HG03442 (cell line): ENCODE data around the gene ZNF256.

Experiments
- ATAC-seq: cut with Tn5 transposase; IDR thresholded peaks from one replicate; pipeline ENCODE4 v1.9.1; 2021; ENCODE audit warnings: mild to moderate bottlenecking, moderate library complexity; ENCODE audit not compliant: unreplicated experiment

The ZNF256 gene

DNA sequence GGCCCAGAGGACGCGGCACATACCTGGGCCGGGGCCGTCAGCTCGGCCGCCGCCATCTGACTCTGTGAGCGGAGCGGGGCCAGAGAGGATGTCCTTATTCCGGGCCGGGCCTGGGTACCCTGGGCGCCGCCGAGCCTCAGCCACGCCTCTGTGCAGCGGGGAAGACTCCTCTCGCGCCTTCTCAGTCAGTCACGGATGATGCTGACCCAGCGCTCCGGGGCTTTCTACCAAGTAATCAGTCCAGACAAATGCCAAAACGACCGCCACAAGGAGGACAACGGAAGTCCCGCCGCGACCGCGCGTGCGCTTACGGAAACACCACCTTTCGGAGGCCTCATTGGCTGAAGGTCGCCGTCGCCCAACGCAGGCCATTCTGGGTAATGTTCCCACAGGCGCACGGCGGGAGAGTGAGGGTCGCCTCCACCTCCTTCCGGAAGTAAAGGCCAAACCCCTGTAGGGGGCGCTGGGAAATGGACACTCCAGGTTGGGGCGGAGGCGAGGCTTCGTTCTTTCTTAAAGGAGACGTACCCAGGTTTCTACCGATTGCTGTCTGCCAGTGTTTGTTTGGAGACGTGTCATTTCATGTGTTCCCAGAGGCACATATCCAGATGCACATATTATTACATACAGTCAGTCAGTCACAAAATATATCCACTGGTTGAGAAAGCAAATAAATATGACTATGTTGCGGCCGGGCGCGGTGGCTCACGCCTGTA is at the start of gene ZNF256:
TSS of gene ZNF256 (minus strand) at position 288 of the 716 bp plus-strand sequence. CDS start at position 56, 232 bp downstream.
- ATAC-seq, result peak; percentile 89

DNA sequence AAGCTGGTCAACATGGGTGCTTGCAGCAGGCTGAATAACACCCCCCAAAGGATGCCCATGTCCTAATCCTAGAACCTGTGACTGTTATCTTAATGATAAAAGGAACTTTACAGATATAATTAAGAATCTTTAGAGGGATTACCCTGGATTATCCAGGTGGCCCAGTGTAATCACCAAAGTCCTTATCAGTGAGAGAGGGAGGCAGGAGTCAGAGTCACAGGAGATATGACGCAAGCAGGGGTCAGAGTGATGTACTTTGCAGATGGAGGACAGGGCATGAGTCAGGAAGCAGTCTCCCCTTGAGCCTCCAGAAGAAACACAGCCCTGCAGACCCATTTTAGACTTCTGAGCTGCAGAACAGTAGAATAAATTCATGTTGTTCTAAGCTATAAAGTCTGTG is 45.3 kb upstream of the ZNF256 start:
- no peak for ATAC-seq

DNA sequence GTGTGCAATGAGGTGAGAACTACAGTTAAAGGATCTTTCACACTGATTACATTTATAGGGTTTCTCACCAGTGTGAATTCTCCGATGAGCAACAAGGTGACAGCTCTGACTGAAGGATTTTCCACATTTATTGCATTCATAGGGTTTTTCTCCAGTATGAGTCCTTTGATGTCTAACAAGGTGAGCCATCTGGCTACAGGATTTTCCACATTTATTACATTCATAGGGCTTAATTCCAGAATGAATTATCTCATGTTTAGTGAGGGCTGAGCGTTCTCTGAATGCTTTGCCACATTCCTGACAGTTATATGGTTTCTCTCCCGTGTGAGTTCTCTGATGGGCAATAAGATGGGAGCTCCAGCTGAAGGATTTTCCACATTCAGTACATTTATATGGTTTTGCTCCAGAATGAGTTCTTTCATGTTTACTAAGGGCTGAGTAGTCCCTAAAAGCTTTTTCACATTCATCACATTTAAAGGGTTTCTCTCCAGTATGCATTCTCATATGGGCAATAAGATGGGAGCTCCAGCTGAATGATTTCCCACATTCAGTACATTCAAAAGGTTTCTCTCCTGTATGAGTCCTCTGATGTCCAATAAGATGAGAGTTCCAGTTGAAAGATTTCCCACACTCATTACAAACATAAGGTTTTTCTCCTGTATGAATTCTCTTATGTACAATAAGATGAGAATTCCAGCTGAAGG is 31.2 kb upstream of the ZNF256 start:
- no peak for ATAC-seq

DNA sequence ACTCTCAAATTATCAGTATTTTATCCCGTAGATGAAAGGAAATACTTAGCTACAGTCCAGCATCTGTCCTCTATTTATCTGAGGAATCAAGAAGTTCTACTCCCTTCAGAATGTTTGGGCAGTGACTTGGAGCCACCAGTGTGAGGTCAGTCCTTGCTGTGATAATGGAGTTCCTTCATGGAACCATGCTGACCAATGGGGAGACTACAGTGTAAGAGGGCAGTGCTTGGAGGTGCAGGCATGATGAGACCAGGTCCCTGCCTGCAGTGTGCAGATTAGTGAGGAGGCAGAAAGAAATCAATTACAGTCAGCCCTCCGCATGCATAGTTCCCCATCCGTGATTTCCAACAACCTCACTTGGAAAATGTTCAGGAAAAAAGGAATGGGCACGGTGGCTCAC is 26.9 kb upstream of the ZNF256 start, which contains the start of gene C19orf18:
TSS of gene C19orf18 (minus strand) at position 101 of the 400 bp plus-strand sequence. CDS start 102 bp downstream, outside the sequence.
- no peak for ATAC-seq

DNA sequence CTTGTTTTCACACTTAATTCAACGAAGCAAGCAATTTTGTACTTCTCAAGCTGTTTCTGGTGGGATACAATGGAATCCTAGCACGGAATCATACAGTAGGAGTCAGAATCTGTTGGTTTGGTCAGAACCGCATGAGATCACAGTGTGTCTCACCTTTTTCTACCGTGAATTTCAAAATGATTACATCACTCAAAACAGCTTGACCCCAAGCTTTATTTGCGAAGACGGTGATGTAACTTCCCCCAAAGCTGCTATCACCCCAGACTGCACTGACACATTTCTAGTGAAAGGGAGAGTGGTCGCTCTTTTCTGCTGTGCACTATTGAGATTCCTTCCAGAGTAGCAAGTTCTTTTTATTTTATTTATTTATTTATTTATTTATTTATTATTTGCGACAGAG is 17.3 kb upstream of the ZNF256 start:
- ATAC-seq, result no peak

DNA sequence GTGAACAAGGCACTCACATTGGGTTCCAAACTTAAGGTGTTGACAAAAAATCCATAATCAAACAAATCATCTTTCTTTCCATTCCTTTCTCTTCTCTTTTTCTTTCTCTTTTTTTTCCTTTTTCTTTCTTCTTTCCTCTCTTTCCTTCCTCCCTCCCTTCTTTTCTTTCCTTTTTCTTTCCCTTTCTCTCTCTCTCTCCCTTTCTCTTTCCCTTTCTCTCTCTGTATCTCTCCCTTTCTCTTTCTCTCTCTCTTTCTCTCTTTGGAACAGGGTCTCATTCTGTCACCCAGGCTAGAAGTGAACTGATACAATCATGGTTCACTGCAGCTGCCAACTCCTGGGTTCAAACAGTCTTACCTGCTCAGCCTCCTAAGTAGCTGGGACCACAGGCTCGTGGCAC is 14.3 kb upstream of the ZNF256 start:
- ATAC-seq, result no peak

DNA sequence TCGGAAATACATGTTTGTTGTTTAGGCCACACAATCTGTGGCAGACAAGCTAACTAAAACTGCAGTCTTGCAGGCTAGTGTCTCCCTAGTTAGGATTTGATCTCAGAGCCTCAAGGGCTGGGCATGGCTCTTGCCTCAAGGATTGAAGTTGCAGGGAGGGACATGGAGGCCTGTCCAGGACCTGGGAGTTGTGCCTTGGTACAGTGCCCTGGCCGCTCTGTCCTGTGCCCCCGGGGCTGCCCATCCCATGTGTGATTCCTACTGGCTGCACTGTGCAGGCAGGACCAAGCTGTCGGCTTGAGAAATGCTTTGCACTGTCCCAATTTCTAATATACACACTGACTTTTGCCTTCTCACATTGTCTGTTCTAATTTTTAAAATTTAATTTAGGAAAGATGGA is 7.5 kb upstream of the ZNF256 start:
- ATAC-seq, result no peak

DNA sequence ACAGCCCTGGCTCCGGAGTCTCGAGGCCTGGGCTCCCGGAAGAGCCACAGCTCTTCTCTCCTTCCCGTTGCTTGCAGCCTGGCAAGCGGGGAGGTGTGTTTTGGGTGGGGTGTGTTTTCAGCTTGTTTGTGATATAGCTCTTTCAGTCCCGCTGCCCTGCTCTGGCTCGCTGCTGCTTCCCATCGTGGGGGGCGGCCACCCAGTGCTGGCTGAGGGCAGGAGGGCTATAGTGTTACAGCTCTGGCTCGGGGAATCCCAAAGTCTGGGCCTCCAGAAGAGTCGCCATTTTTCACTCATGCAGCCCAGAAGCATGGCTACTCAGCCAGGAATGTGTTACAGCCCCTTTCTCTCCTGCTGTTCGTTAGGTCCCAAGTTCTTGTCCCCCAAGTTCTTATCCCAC is 2.2 kb upstream of the ZNF256 start:
- no peak for ATAC-seq

DNA sequence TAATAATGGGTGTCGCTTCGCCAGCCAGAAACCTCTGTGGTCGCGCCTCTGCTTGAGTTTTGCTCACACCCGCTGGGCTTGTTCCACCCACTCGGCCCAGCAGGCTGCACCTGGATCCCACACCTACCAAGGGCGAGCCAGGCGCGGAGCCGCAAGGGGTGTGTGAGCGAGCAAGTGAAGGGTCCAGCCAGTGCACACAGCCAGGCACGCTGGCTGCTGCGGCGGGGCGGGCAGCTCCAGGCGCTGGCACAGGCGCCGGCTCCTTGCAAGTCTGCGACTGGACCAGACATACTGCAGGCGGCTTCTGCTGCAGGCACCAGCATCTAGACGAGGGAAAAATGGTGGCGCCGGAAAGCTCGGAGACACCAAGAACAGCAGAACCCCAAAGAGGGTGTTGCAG is 1.8 kb upstream of the ZNF256 start:
- no peak for ATAC-seq

DNA sequence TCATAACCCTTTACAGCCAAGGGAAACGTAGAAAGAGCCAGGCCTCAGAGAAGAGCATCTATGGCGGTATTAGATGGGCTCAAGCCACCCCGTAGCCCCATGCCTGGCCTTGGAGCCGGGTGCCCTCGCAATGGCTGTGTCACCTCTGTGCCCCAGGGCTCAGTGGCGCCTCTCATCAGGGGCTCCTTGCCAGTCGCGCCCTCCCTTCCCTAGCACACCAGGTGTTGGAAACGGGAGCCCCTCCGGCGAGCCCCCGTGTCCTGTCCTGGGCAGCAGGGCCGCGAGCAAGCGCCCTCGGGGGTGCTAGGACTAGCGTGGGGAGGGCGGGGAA is 453 bp downstream of the ZNF256 start:
- peak; percentile 24 for ATAC-seq

DNA sequence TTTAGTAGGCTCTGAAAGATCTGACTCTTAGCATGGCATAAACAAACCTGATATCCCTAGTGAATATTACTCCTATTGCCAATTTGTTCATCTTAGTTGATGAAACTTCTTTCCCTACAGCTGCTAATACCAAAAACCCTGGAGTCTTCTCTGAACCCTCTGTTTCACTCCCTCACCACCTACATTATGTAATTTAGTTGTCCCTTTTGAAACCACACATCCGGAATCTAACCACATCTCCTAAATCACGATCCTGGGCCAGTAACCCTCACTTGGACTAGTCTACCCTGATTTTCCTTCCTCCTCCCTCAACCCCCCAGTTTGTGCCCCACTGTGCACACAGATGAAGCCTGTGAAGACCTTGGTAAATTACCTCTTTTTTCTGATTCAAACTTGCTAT is 1.2 kb downstream of the ZNF256 start:
- no peak for ATAC-seq

DNA sequence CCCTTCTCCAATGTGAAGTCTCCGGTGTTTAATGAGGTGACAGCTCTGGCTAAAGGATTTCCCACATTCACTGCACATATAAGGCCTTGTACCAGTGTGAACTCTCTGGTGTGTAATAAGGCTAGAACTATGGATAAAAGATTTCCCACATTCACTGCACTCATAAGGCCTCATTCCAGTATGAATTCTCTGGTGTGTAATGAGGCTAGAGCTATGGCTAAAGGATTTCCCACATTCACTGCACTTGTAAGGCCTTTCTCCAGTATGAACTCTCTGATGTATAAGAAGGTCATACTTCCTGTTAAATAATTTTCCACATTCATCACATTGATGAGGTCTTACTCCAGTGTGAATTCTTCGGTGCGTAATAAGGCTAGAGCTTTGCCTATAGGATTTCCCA is 5.9 kb downstream of the ZNF256 start:
- no peak for ATAC-seq

DNA sequence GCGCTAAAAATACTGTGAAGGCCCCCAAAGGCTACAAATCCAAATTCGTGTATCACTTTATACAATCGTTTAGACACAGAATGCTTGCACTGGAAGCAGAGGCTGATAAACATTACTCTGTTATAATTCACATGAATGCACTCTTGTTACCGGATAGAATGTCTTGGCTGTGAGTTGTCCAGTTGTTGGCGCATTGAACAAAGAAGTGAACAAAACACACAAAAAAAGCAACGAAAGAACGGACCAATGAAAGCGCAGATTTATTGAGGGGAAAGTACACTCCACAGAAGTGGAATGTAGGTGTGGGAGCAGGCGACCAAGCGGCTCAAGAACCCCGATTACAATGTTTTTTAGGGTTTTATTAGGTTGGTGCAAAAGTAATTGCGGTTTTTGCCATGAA is 11.8 kb downstream of the ZNF256 start:
- no peak for ATAC-seq

DNA sequence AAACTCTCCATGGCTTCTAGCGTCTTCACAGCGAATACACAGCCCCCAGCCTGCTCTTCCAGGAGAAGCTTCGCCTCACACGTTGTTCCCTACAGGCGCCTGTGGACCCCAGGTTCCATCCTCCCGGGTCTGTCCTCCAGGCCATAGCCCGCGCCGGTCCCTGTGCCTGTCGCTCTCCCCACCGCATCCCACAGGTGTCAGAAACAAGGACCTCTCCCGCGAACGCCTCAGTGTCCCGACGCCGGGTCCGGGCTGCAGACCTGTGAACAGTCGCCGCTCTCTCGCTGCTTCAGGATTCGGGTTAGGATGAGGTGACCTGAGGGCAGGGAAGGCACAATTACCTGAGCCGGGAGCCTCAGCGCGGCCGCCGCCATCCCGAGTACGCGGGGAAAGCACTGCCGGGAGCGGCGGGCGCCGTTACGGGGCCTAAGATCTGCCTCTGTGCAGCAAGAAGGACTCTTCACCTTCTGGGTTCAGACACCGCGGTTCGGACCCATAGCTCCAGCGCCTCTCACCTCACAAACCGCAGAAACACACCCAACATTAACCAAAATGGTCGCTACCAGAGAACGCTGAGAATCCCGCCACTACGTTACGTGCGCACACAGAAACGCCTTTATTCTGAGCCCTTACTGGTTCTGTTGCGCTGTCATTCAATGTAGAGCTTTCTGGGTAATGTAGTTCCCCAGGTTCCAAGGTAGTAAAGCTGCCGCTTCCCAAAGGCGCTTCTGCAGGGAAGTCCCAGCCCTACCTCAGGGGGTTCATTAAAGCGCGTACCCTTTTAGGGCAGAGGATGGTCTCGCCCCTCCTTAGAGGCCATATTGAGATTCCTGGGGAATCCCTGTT is 12.5 kb downstream of the ZNF256 start, which contains the start of gene ZNF418:
TSS of gene ZNF418 (minus strand) at position 583 of the 846 bp plus-strand sequence. CDS start 1,580 bp downstream, outside the sequence.
- peak; percentile 88 for ATAC-seq

DNA sequence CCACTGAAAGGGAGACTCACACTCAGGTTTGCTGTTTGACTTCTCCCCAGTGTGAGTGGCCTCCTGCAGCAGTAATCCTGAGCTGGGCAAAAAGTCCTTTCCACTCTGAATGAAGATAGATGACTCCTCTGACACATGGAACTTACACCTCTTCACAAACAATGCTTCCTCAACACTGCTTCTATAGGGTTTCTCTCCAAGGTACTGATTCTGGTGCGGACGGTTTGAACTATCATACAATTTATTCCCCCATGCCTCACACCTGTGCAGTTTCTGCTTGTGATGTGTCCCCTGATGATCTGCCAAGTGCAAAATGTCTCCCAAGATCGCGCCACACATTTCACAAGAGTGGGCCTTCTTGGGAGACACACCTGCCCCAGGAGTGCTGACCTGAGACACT is 19.9 kb downstream of the ZNF256 start:
- ATAC-seq, result no peak

DNA sequence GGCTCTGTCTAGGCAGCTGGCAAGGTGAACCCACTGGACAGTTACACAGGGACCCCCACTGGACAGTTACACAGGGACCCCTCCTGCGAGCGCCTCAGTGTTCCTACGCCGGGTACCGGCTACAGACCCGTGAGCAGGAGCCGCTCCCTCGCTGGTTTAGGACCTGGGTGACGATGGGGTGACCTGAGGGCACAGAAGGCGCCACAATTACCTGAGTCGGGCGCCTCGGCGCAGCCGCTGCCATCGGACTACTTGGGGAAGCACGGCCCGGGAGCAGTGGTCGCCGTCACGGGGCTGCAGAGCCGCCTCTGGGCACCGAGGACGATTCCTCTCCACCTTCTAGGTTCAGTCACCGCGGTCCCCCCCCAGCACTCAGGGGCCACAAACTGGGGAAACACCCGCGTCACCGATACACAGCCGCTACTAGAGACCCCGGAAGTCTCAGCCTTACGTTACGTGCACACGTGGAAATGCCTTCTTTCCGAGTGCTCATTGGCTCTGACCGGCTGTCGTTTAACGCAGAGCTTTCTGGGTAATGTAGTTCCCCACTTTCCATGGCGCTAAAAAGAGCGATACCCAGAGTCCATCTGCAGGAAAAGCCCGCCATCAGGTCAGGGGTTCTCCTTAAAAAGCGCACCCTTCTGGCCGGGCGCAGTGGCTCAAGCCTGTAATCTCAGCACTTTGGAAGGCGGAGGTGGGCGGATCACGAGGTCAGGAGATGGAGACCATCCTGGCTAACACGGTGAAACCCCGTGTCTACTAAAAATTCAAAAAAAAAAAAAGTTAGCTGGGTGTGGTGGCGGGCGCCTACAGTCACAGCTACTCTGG is 31.1 kb downstream of the ZNF256 start, which contains the start of gene ZNF417:
TSS of gene ZNF417 (minus strand) at position 425 of the 828 bp plus-strand sequence. CDS start at position 244, 181 bp downstream.
- ATAC-seq, result peak; percentile 94

DNA sequence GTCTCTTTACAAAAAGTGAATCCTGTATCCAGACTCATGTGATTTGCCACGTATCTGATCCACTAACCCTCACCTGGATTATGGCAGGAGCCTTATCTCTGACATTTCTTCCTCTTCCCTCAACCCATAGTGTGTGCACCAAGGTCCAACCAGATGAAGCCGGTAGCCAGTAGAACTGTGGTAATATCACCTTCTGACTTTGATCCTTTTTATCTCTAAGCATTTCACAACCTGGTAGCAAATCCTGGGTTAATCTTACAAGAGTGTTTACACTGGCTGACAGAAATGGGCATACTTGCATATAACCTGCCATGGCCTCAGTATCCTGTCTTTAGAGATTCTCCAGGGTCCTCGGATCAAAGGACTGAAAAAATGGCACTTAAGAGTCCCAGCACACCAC is 33.0 kb downstream of the ZNF256 start:
- ATAC-seq, result no peak

DNA sequence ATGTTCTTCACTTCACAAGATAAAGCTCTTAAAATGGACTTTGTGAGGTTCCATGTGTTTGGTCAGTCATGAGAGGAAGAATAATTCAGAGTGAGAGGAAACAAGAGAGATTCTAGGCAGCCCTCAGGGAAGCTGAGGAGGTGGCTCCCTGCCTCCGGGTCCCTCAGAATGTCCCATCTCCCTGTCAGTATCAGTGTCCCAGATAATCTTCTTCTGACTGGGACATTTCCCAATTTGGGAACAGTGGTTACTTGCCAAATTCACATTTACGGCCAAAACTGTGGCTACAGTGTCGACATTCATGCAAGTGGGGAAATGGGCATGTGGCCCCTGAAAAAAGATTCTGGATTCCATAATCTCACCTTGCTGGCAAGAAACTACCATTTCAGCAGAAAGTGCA is 40.1 kb downstream of the ZNF256 start:
- ATAC-seq, result no peak

DNA sequence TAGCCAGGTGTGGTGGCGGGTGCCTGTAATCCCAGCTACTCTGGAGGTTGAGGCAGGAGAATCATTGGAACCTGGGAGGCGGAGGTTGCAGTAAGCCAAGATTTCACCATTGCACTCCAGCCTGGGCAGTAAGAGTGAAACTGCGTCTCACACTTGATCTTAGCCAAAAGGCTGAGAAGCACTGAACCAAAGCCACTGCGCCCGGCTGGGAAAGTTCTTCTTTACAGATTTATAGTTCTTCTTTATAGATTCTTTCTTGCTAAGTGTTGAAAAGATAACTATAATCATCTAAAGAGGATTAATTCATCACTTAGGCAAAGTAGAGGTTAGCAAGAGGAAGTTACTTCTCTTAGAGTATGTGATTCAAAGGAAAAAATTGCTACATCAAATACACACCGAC is 42.2 kb downstream of the ZNF256 start:
- ATAC-seq, result no peak

DNA sequence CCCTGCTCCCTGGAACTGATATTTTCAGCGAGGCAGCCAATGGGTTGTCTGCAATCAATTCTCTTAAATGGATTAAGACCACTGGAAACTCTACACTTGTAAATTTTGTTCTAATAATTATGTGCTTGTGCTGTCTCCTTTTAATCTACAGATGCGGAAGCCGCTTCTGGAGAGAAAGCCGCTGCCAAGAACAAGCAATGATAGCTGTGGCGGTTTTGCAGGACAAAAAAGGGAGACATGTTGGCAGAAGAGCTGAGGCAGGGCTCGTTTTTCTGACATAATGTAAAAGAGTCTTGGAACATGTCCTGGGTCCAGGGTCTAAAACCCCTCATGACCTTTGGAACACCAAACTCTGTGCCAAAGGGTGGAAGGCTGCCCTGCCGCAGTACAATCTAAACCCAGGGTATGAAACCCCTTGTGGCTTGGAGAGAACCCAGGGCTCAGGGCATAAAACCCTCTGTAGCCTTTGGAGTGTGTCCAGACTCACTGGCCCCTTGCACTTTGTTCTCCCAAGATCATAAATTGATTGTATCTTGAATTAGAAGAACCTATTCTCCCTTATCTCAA is 43.8 kb downstream of the ZNF256 start:
- no peak for ATAC-seq
